ENCODE results near the gene APBA3.

GRCh38 chr19:3792114-3792513, 30.6 kb upstream of the APBA3 start:
- TF ChIP-seq CTCF (conservative IDR thresholded peaks at IDR 0.05 in 1 of 2, IDR thresholded peaks at IDR 0.05 in 1 of 2; ENCODE audit: low read depth in 1 of 2, low read length in 2 of 2) (no peak), EZH2 (IDR thresholded peaks at IDR 0.05; ENCODE audit: low read length, missing control alignments) (no peak)
